HG03039 (cell line): ENCODE measurements around the gene ARMH4.
A peak's percentile ranks its signal among the peaks of the same experiment; 100 is the strongest.

ENCODE experiments used
- ATAC-seq: cut with Tn5 transposase; IDR thresholded peaks from one replicate; pipeline ENCODE4 v1.9.1; 2021; ENCODE audit warnings: mild to moderate bottlenecking, moderate library complexity; ENCODE audit not compliant: unreplicated experiment

ARMH4 gene

GRCh38 chr14:58152014-58152857 is at the start of gene ARMH4:
Gene ARMH4 (minus strand): TSS chr14:58152213. CDS start chr14:58139358, 12,855 bp downstream.
- peak; percentile 92 for ATAC-seq

- ATAC-seq: no peak
Observed at GRCh38 chr14:58200846-58201245, 48.8 kb upstream of the ARMH4 start.

GRCh38 chr14:58200480-58200841 is 48.4 kb upstream of the ARMH4 start:
- no peak for ATAC-seq

- ATAC-seq: peak; percentile 93
Observed at GRCh38 chr14:58199726-58200479, 47.9 kb upstream of the ARMH4 start, which contains the start of gene ACTR10. Gene ACTR10 (plus strand): TSS chr14:58200149. CDS start chr14:58200218, 69 bp downstream.

GRCh38 chr14:58198086-58198485 is 46.1 kb upstream of the ARMH4 start:
- ATAC-seq: no peak

- no peak for ATAC-seq
Observed at GRCh38 chr14:58196198-58196597, 44.2 kb upstream of the ARMH4 start.

GRCh38 chr14:58193542-58193941 is 41.5 kb upstream of the ARMH4 start:
- no peak for ATAC-seq

GRCh38 chr14:58191763-58192601 is 40.0 kb upstream of the ARMH4 start:
- ATAC-seq: no peak

- ATAC-seq: no peak
Observed at GRCh38 chr14:58189176-58189575, 37.2 kb upstream of the ARMH4 start.

GRCh38 chr14:58177125-58177524 is 25.1 kb upstream of the ARMH4 start:
- no peak for ATAC-seq

GRCh38 chr14:58171090-58171489 is 19.1 kb upstream of the ARMH4 start:
- peak; percentile 94 for ATAC-seq

- ATAC-seq: no peak
Observed at GRCh38 chr14:58167891-58168290, 15.9 kb upstream of the ARMH4 start.

GRCh38 chr14:58167057-58167456 is 15.0 kb upstream of the ARMH4 start:
- no peak for ATAC-seq

GRCh38 chr14:58166005-58166983 is 14.3 kb upstream of the ARMH4 start:
- ATAC-seq: no peak

- no peak for ATAC-seq
Observed at GRCh38 chr14:58160561-58160960, 8.5 kb upstream of the ARMH4 start.

- ATAC-seq: peak; percentile 28
Observed at GRCh38 chr14:58151133-58152013, 640 bp downstream of the ARMH4 start.

GRCh38 chr14:58150243-58150805 is 1.7 kb downstream of the ARMH4 start:
- ATAC-seq: no peak

GRCh38 chr14:58149196-58149595 is 2.8 kb downstream of the ARMH4 start:
- no peak for ATAC-seq

GRCh38 chr14:58146399-58146798 is 5.6 kb downstream of the ARMH4 start:
- ATAC-seq: no peak
